RWPE2 (cell line): ENCODE data around the gene EP400.

Source experiments
- ATAC-seq: fragments of 200-7000 bp; cut with Tn5 transposase; 3 replicates; pipeline ENCODE4 v1.9.1; 2021; ENCODE audit warnings: low read depth
- DNase-seq: peaks from one replicate; pipeline ENCODE4 v3.0.0-alpha.2; 2020; ENCODE audit warnings: low spot score
- H3K27ac ChIP-seq: fragments of 450-650 bp; 2 replicates; pipeline ENCODE4 v1.5.1; 2017; ENCODE audit warnings: mild to moderate bottlenecking; ENCODE audit not compliant: poor library complexity, severe bottlenecking
- H3K27me3 ChIP-seq: fragments of 250-450 bp; sonication (Bioruptor Pico); 2 replicates; pipeline ENCODE4 v1.5.1; 2021; ENCODE audit warnings: mild to moderate bottlenecking, moderate library complexity; ENCODE audit not compliant: insufficient read depth, poor library complexity, severe bottlenecking
- H3K36me3 ChIP-seq: fragments of 250-450 bp; sonication (Bioruptor Pico); 2 replicates; pipeline ENCODE4 v1.5.1; 2020; ENCODE audit warnings: low read depth, mild to moderate bottlenecking, moderate library complexity
- H3K4me1 ChIP-seq: fragments of 250-450 bp; sonication (Bioruptor Pico); 2 replicates; pipeline ENCODE4 v1.5.1; 2021; ENCODE audit warnings: mild to moderate bottlenecking, moderate library complexity; ENCODE audit not compliant: insufficient read depth, poor library complexity, severe bottlenecking
- H3K4me3 ChIP-seq: fragments of 250-450 bp; sonication (Bioruptor Pico); 2 replicates; pipeline ENCODE4 v1.5.1; 2021; ENCODE audit warnings: mild to moderate bottlenecking, moderate library complexity; ENCODE audit not compliant: severe bottlenecking
- H3K9me3 ChIP-seq: fragments of 250-450 bp; sonication (Bioruptor Pico); 2 replicates; pipeline ENCODE4 v1.5.1; 2021; ENCODE audit warnings: mild to moderate bottlenecking, moderate library complexity; ENCODE audit not compliant: severe bottlenecking
- CTCF ChIP-seq: fragments of 450-650 bp; IDR thresholded peaks from one replicate; pipeline ENCODE4 v1.5.1; 2017; ENCODE audit warnings: mild to moderate bottlenecking, moderate library complexity; ENCODE audit not compliant: poor library complexity, severe bottlenecking

EP400 gene

GRCh38 chr12:131905630-131906091 lies 44.1 kb upstream of the EP400 start:
- Histone ChIP-seq H3K9me3 (no peaks in the 10 kb centered on the region), H3K4me3 (no peak overlapping the region), H3K36me3 (no peaks in the 10 kb centered on the region), H3K4me1 (peaks cover 13% of the 10 kb centered on the region), H3K27me3 (no peaks in the 10 kb centered on the region), H3K27ac (no peak overlapping the region)
- ATAC-seq (no peak), DNase-seq (no peak)
- no peak for TF ChIP-seq CTCF

- peaks cover 11% of the 10 kb centered on the region for H3K36me3 ChIP-seq
- ATAC-seq (no peak), DNase-seq (no peak)
- no peak overlapping the region for H3K27ac ChIP-seq
- H3K9me3 ChIP-seq = no peaks in the 10 kb centered on the region
- H3K4me3 ChIP-seq = no peak overlapping the region
- no peaks in the 10 kb centered on the region for H3K27me3 ChIP-seq
- H3K4me1 ChIP-seq = peaks cover 2% of the 10 kb centered on the region
- TF ChIP-seq CTCF = no peak
These were observed 42.2 kb upstream of the EP400 start for GRCh38 chr12:131907379-131908091.

GRCh38 chr12:131908092-131909080 lies 41.4 kb upstream of the EP400 start:
- no peak overlapping the region for H3K4me3 ChIP-seq
- no peaks in the 10 kb centered on the region for H3K9me3 ChIP-seq
- ATAC-seq (no peak), DNase-seq (no peak)
- peaks cover 11% of the 10 kb centered on the region for H3K36me3 ChIP-seq
- TF ChIP-seq CTCF = no peak
- H3K27ac ChIP-seq = no peak overlapping the region
- no peaks in the 10 kb centered on the region for H3K27me3 ChIP-seq
- H3K4me1 ChIP-seq = peaks cover 5% of the 10 kb centered on the region

GRCh38 chr12:131909081-131909751 lies 40.5 kb upstream of the EP400 start:
- H3K9me3 ChIP-seq = no peaks in the 10 kb centered on the region
- peaks cover 5% of the 10 kb centered on the region for H3K4me1 ChIP-seq
- no peak for DNase-seq
- H3K4me3 ChIP-seq = no peak overlapping the region
- H3K36me3 ChIP-seq = peaks cover 17% of the 10 kb centered on the region
- no peak for TF ChIP-seq CTCF
- H3K27me3 ChIP-seq = no peaks in the 10 kb centered on the region
- no peak for ATAC-seq
- no peak overlapping the region for H3K27ac ChIP-seq
